GM21717 (cell line): ENCODE data around the gene TEX48.

Experiments used
- ATAC-seq: cut with Tn5 transposase; IDR thresholded peaks from one replicate; pipeline ENCODE4 v1.9.1; 2021; ENCODE audit warnings: mild to moderate bottlenecking, moderate library complexity; ENCODE audit not compliant: unreplicated experiment

The TEX48 gene

GRCh38 chr9:114694146-114694545 is 12.2 kb upstream of the TEX48 start:
- no peak for ATAC-seq

- ATAC-seq = no peak
These were observed 11.4 kb upstream of the TEX48 start for GRCh38 chr9:114693248-114693855.

GRCh38 chr9:114691956-114692295 is 9.9 kb upstream of the TEX48 start:
- no peak for ATAC-seq

GRCh38 chr9:114691046-114691955 is 9.3 kb upstream of the TEX48 start:
- peak; percentile 82 for ATAC-seq

- no peak for ATAC-seq
These were observed 8.3 kb upstream of the TEX48 start for GRCh38 chr9:114690308-114690707.

- ATAC-seq = no peak
These were observed 7.8 kb upstream of the TEX48 start for GRCh38 chr9:114689813-114690212.

GRCh38 chr9:114688909-114689610 is 7.1 kb upstream of the TEX48 start:
- no peak for ATAC-seq

GRCh38 chr9:114688379-114688778 is 6.4 kb upstream of the TEX48 start:
- no peak for ATAC-seq

GRCh38 chr9:114687034-114687433 is 5.0 kb upstream of the TEX48 start:
- no peak for ATAC-seq

- no peak for ATAC-seq
These were observed 4.0 kb upstream of the TEX48 start for GRCh38 chr9:114685951-114686350.

- no peak for ATAC-seq
These were observed 2.0 kb upstream of the TEX48 start for GRCh38 chr9:114684036-114684435.

- no peak for ATAC-seq
These were observed 854 bp upstream of the TEX48 start for GRCh38 chr9:114682846-114683245.

- ATAC-seq = no peak
These were observed 1.6 kb downstream of the TEX48 start for GRCh38 chr9:114680259-114681001.

GRCh38 chr9:114678795-114679194 is 3.2 kb downstream of the TEX48 start:
- ATAC-seq = no peak

GRCh38 chr9:114678130-114678529 is 3.9 kb downstream of the TEX48 start:
- no peak for ATAC-seq

GRCh38 chr9:114677418-114677817 is 4.6 kb downstream of the TEX48 start:
- no peak for ATAC-seq

- ATAC-seq = no peak
These were observed 5.1 kb downstream of the TEX48 start for GRCh38 chr9:114676901-114677300.

GRCh38 chr9:114674798-114675540 is 7.0 kb downstream of the TEX48 start:
- ATAC-seq = no peak

- no peak for ATAC-seq
These were observed 7.8 kb downstream of the TEX48 start for GRCh38 chr9:114674076-114674797.

- ATAC-seq = no peak
These were observed 10.4 kb downstream of the TEX48 start for GRCh38 chr9:114671605-114672004.
